GM19099 (cell line): Measurements from ENCODE around the gene CDC25B.
A peak's percentile ranks its signal among the peaks of the same experiment; 100 is the strongest.

Experiments
- POLR2A ChIP-seq: IDR thresholded peaks from 3 replicates; pipeline ENCODE4 v1.6.1; 2011; ENCODE audit warnings: low read depth; ENCODE audit not compliant: insufficient read length; ENCODE audit errors: extremely low read depth

Gene CDC25B

GRCh38 chr20:3820901-3821727 is 25.0 kb downstream of the CDC25B start:
- TF ChIP-seq POLR2A: no peak

- TF ChIP-seq POLR2A: no peak
Measured at GRCh38 chr20:3821996-3822395, 25.9 kb downstream of the CDC25B start.

GRCh38 chr20:3823881-3824280 is 27.8 kb downstream of the CDC25B start:
- no peak for TF ChIP-seq POLR2A

- no peak for TF ChIP-seq POLR2A
Measured at GRCh38 chr20:3825526-3825925, 29.4 kb downstream of the CDC25B start.

- no peak for TF ChIP-seq POLR2A
Measured at GRCh38 chr20:3826420-3826819, 30.3 kb downstream of the CDC25B start.

- TF ChIP-seq POLR2A: no peak
Measured at GRCh38 chr20:3828798-3829197, 32.7 kb downstream of the CDC25B start.

- TF ChIP-seq POLR2A: no peak
Measured at GRCh38 chr20:3836132-3836531, 40.0 kb downstream of the CDC25B start.

- no peak for TF ChIP-seq POLR2A
Measured at GRCh38 chr20:3839328-3839727, 43.2 kb downstream of the CDC25B start.

- TF ChIP-seq POLR2A: no peak
Measured at GRCh38 chr20:3842348-3842930, 46.3 kb downstream of the CDC25B start.

GRCh38 chr20:3843490-3843889 is 47.4 kb downstream of the CDC25B start:
- no peak for TF ChIP-seq POLR2A

- no peak for TF ChIP-seq POLR2A
Measured at GRCh38 chr20:3846378-3846739, 50.2 kb downstream of the CDC25B start.

GRCh38 chr20:3846740-3847428 is 50.8 kb downstream of the CDC25B start, which contains the start of gene MAVS:
Gene MAVS (plus strand): TSS chr20:3846834. CDS start chr20:3854625, 7,791 bp downstream.
- peak; percentile 86 for TF ChIP-seq POLR2A

GRCh38 chr20:3847429-3847940 is 51.4 kb downstream of the CDC25B start:
- no peak for TF ChIP-seq POLR2A

GRCh38 chr20:3848565-3848964 is 52.5 kb downstream of the CDC25B start:
- no peak for TF ChIP-seq POLR2A

GRCh38 chr20:3854462-3854871 is 58.4 kb downstream of the CDC25B start:
- no peak for TF ChIP-seq POLR2A
